ENCODE results near the gene PRKCA. TPM values are rescaled to one million over a fixed set of nuclear protein-coding genes. Genes with fewer than 3 reads are reported as not detected.

Gene PRKCA
- total and polyA plus RNA-seq, 10 of the 15 experiments (the other 5 are each of a cell fraction or from before 2014, with no cell fraction given) = 0.11 to 14.6 (median 0.72) TPM

GRCh38 chr17:66595893-66596292 lies 293.5 kb downstream of the PRKCA start (continued):
- no peak for TF ChIP-seq ZBTB40 (IDR thresholded peaks at IDR 0.05; ENCODE audit: borderline replicate concordance)
- TF ChIP-seq JUND (IDR thresholded peaks at IDR 0.05; ENCODE audit: low read depth, low read length) = no peak
- no peak for TF ChIP-seq TAF1 (IDR thresholded peaks at IDR 0.05; ENCODE audit: borderline replicate concordance, low read depth, low read length)
- TF ChIP-seq NR2C1 (IDR thresholded peaks at IDR 0.05) = no peak
- TF ChIP-seq, protein P1, sequence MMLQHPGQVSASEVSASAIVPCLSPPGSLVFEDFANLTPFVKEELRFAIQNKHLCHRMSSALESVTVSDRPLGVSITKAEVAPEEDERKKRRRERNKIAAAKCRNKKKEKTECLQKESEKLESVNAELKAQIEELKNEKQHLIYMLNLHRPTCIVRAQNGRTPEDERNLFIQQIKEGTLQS (IDR thresholded peaks at IDR 0.05; ENCODE audit: borderline replicate concordance, extremely low read depth, low read depth, low read length) = no peak
- TF ChIP-seq, protein P2, sequence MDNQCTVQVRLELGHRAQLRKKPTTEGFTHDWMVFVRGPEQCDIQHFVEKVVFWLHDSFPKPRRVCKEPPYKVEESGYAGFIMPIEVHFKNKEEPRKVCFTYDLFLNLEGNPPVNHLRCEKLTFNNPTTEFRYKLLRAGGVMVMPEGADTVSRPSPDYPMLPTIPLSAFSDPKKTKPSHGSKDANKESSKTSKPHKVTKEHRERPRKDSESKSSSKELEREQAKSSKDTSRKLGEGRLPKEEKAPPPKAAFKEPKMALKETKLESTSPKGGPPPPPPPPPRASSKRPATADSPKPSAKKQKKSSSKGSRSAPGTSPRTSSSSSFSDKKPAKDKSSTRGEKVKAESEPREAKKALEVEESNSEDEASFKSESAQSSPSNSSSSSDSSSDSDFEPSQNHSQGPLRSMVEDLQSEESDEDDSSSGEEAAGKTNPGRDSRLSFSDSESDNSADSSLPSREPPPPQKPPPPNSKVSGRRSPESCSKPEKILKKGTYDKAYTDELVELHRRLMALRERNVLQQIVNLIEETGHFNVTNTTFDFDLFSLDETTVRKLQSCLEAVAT (IDR thresholded peaks at IDR 0.05) = no peak
- TF ChIP-seq ATF2 (IDR thresholded peaks at IDR 0.05; ENCODE audit: low read length) = no peak
- TF ChIP-seq RCOR1 (conservative IDR thresholded peaks at IDR 0.05; ENCODE audit: low read depth, low read length) = no peak
- no peak for TF ChIP-seq KDM1A (IDR thresholded peaks at IDR 0.05; ENCODE audit: borderline replicate concordance)
- TF ChIP-seq SRF (IDR thresholded peaks at IDR 0.05; ENCODE audit: low read depth in 2 of 2, low read length in 2 of 2) = no peak
- TF ChIP-seq MEF2A (IDR thresholded peaks at IDR 0.05; ENCODE audit: insufficient read depth, low read depth, low read length) = no peak
- TF ChIP-seq NFYB (IDR thresholded peaks at IDR 0.05; ENCODE audit: insufficient read depth, low read depth, low read length) = no peak

Data from GM12878 (cell line).